Lower leg skin (tissue), 3 donors: ENCODE results near the gene ZCCHC13.

Source experiments
- CTCF ChIP-seq, 3 donors: fragments of 450-650 bp; IDR thresholded peaks; one replicate each; pipeline ENCODE4 v1.5.1; 2016; ENCODE audit warnings: antibody characterized with exemption in 3 of 3, mild to moderate bottlenecking in 3 of 3, moderate library complexity in 2 of 3
- POLR2A ChIP-seq, 2 donors: fragments of 450-650 bp; IDR thresholded peaks; one replicate each; pipeline ENCODE4 v1.6.1; 2016 to 2017; ENCODE audit warnings: antibody characterized with exemption in 2 of 2, mild to moderate bottlenecking in 1 of 2, moderate library complexity in 1 of 2

GRCh38 chrX:74338852-74339251, 34.9 kb downstream of the ZCCHC13 start:
- TF ChIP-seq CTCF (IDR thresholded peaks at IDR 0.05), result no peak
- TF ChIP-seq POLR2A (IDR thresholded peaks at IDR 0.05), result no peak
